GM19025 (cell line): ENCODE data around the gene ANTXR2.
"Not testable (repeated sequence)": the region's sequence is repeated elsewhere in the genome, so short reads cannot be mapped to it uniquely, and the experiment has no call there.

Source experiments
- ATAC-seq: cut with Tn5 transposase; IDR thresholded peaks from one replicate; pipeline ENCODE4 v1.9.1; 2021; ENCODE audit warnings: mild to moderate bottlenecking, low read depth, moderate library complexity; ENCODE audit not compliant: unreplicated experiment

Gene ANTXR2

GRCh38 chr4:79998201-79998600 is 74.8 kb downstream of the ANTXR2 start:
- no peak for ATAC-seq

- no peak for ATAC-seq
Observed at GRCh38 chr4:79996851-79997250, 76.2 kb downstream of the ANTXR2 start.

- no peak for ATAC-seq
Observed at GRCh38 chr4:79993476-79993875, 79.6 kb downstream of the ANTXR2 start.

- no peak for ATAC-seq
Observed at GRCh38 chr4:79991601-79992000, 81.4 kb downstream of the ANTXR2 start.

- ATAC-seq = not testable (repeated sequence)
Observed at GRCh38 chr4:79991100-79991499, 81.9 kb downstream of the ANTXR2 start.

- ATAC-seq = no peak
Observed at GRCh38 chr4:79987401-79987800, 85.6 kb downstream of the ANTXR2 start.

GRCh38 chr4:79983431-79983830 is 89.6 kb downstream of the ANTXR2 start:
- ATAC-seq = no peak

GRCh38 chr4:79982601-79983322 is 90.3 kb downstream of the ANTXR2 start:
- ATAC-seq = no peak

GRCh38 chr4:79980448-79980847 is 92.6 kb downstream of the ANTXR2 start:
- ATAC-seq = no peak

- no peak for ATAC-seq
Observed at GRCh38 chr4:79979785-79980437, 93.1 kb downstream of the ANTXR2 start.

- ATAC-seq = no peak
Observed at GRCh38 chr4:79977131-79977840, 95.7 kb downstream of the ANTXR2 start.

GRCh38 chr4:79964400-79965211 is 108.4 kb downstream of the ANTXR2 start:
- no peak for ATAC-seq

GRCh38 chr4:79964020-79964399 is 109.0 kb downstream of the ANTXR2 start:
- no peak for ATAC-seq

GRCh38 chr4:79959652-79960051 is 113.4 kb downstream of the ANTXR2 start:
- no peak for ATAC-seq

- ATAC-seq = no peak
Observed at GRCh38 chr4:79958466-79959264, 114.4 kb downstream of the ANTXR2 start.

- no peak for ATAC-seq
Observed at GRCh38 chr4:79949178-79949577, 123.9 kb downstream of the ANTXR2 start.

- no peak for ATAC-seq
Observed at GRCh38 chr4:79948739-79949138, 124.3 kb downstream of the ANTXR2 start.

- ATAC-seq = no peak
Observed at GRCh38 chr4:79948261-79948660, 124.8 kb downstream of the ANTXR2 start.

GRCh38 chr4:79947386-79947785 is 125.6 kb downstream of the ANTXR2 start:
- ATAC-seq = no peak

- ATAC-seq = no peak
Observed at GRCh38 chr4:79935274-79935673, 137.8 kb downstream of the ANTXR2 start.
